GM13976 (cell line): ENCODE data around the gene TMEM164.

ENCODE experiments used
- DNase-seq: peaks from one replicate; pipeline ENCODE4 v3.0.0; 2012; ENCODE audit warnings: low spot score
- CTCF ChIP-seq: IDR thresholded peaks from 2 replicates; pipeline ENCODE4 v1.5.1; 2012; ENCODE audit warnings: borderline replicate concordance, mild to moderate bottlenecking; ENCODE audit not compliant: insufficient read depth; ENCODE audit errors: extremely low read depth, missing control alignments, control extremely low read depth
- in situ Hi-C: fragments of 300-500 bp; cut with MboI; formaldehyde crosslinking; loops from one replicate; pipeline ENCODE4 v1.12.0; 2022; ENCODE audit warnings: low sequenced_read_pairs, mixed read lengths, inconsistent platforms; ENCODE audit not compliant: unreplicated experiment

The TMEM164 gene

DNA sequence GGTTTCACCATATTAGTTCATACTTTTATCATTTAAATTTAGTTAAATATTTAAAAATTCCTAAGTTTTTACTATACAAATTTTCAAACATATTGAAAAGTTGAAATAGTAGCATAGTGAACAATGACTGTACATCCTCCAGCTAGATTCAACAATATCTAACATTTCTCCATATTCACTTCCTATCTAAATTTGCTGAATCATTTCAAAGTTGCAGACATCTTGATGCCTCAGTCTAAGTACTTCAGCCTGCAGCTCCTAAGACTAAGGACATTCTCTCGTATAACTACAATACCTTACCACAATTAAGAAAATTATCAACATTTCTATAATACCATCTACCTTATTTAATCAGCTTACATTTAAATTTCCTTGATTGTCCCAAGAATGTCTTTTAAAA, 132.7 kb downstream of the TMEM164 start:
- no peak for TF ChIP-seq CTCF
- in situ Hi-C loops = loop anchor here (25.0 kb wide), 1 partner anchor 223 kb away; no protein-coding TSS in a partner anchor
- DNase-seq = no peak

DNA sequence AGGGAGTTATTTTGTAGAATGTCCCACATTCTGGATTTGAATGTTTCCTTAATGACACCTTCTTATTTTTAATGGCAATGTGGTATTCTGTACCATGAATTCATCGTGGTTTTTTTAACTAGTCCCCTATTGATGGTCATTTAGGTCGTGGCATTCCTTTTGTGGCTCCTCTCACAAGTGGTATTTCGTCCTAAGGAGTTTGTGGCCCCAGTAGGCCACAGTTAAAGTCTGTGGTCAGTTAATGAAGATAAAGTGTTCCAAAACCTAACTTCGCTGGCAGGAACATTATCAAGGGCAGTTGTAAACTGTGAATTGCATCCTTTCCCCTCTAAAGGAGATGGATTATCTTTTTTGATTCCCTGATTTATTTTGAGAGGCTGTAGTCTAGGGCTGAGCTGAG, 133.2 kb downstream of the TMEM164 start:
- DNase-seq = no peak
- no peak for TF ChIP-seq CTCF
- in situ Hi-C loops = loop anchor here (25.0 kb wide), 1 partner anchor 224 kb away; no protein-coding TSS in a partner anchor

- no peak for TF ChIP-seq CTCF
- in situ Hi-C loops = loop anchor here (25.0 kb wide), 1 partner anchor 226 kb away; no protein-coding TSS in a partner anchor
- DNase-seq = no peak
These were observed 135.6 kb downstream of the TMEM164 start for GRCh38 chrX:110138557-110138956.

DNA sequence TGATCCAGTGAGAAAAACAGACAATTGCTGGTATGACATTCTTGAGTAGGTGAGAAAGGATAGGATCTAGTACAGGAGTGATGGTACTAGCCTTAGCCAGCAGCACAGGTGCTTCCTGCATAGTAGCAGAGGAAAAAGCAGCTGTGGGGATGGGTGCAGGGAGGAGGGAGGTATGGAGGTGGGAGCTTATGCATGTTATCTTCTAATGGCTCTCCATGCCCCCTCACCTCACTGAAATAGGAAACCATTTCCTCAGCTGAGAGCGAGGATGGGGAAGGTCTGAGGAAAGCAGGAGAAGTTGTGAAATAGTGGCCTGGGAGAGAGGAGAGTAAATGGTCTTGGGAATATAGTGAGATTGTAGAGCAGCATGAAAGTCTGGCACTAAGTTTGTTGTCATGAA, 136.3 kb downstream of the TMEM164 start:
- DNase-seq = no peak
- no peak for TF ChIP-seq CTCF
- in situ Hi-C loops = loop anchor here (25.0 kb wide), 1 partner anchor 227 kb away; no protein-coding TSS in a partner anchor

DNA sequence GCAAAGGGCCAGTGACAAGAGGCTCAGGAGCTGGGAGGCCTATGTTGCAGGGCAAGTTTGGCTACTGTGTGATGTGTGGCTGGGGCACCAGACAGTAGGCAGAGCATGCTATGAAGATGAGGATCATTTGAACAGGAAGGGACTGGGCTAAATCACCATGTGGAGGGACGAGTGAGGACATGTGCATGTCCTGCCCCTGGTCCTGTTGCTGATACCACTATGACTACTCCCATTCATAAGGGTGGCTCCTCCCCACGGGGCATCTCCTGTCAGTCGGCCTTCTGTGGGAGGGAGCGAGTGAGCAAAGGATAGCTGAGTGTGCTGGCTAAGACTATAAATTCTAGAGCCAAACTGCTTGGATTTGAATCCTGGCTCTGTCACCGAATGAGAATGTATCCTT, 139.2 kb downstream of the TMEM164 start:
- in situ Hi-C loops = loop anchor here (10.0 to 25.0 kb wide), 2 partner anchors 230 to 667 kb away; no protein-coding TSS in a partner anchor
- no peak for DNase-seq
- no peak for TF ChIP-seq CTCF

DNA sequence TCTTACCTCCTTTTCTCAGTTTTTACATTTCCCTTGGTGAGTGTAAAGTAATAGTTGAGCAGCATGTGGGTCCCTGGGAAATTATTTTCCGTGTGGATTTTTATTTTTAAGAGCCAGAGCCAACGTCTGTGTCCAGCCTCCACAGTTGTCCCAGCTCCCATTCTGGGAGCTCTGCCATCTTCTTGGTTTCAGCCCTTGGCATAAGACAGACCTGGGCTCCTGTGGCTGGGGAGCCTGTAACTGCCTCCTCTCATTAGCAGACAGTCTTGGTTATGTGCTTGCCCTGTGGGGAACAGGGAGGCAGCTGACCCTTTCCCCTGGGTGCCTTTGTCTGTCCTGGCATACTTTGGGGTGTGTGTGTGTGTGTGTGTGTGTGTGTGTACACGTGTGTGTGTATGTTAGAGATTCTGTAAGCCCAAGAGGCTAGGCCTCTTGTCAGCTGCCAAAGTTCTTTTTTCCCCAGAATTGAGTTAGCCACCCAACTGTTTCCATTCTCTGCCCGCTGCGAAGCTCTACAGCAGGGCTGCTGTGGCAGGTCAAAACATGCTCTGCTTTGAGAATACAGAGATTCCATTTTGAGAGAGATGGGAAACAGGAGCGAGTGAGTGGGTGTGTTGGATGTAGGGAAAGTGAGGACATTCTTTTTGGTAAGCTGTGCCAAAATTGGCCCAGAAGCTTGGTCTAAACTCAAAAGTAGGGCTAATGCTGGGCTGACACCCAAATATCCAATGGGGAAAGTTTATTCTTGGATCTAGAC, 140.7 kb downstream of the TMEM164 start:
- TF ChIP-seq CTCF = no peak
- in situ Hi-C loops = loop anchor here (10.0 to 25.0 kb wide), 2 partner anchors 231 to 669 kb away; no protein-coding TSS in a partner anchor
- DNase-seq = no peak
